Measurements from ENCODE around the gene FOXO6. TPM values are rescaled to one million over a fixed set of nuclear protein-coding genes. Genes with fewer than 3 reads are reported as not detected.

FOXO6 gene
- total RNA-seq, 1 donor from 2014 or later = not detected

- Mint-ChIP-seq H3K27ac (peak overlapping the region; percentile 35), H3K36me3 (ENCODE audit: low read depth) (peaks cover 3% of the 10 kb centered on the region), H3K27me3 (ENCODE audit: insufficient read depth) (peaks cover 12% of the 10 kb centered on the region), H3K9me3 (no peaks in the 10 kb centered on the region), H3K4me1 (ENCODE audit: low read depth) (peaks cover 5% of the 10 kb centered on the region), H3K4me3 (no peak overlapping the region)
- no peak for DNase-seq (ENCODE audit: low spot score)
- intact Hi-C loops (cut with micrococcal nuclease) = no loop called here
These were observed 28.0 kb upstream of the FOXO6 start for GRCh38 chr1:41333146-41333784.

- no peak for DNase-seq (ENCODE audit: low spot score)
- H3K27ac Mint-ChIP-seq = no peak overlapping the region
- peaks cover 2% of the 10 kb centered on the region for H3K4me1 Mint-ChIP-seq (ENCODE audit: low read depth)
- H3K9me3 Mint-ChIP-seq = no peaks in the 10 kb centered on the region
- peaks cover 2% of the 10 kb centered on the region for H3K36me3 Mint-ChIP-seq (ENCODE audit: low read depth)
- H3K4me3 Mint-ChIP-seq = no peak overlapping the region
- H3K27me3 Mint-ChIP-seq (ENCODE audit: insufficient read depth) = peaks cover 24% of the 10 kb centered on the region
- intact Hi-C loops (cut with micrococcal nuclease) = no loop called here
These were observed 22.4 kb upstream of the FOXO6 start for GRCh38 chr1:41338820-41339219.

DNA sequence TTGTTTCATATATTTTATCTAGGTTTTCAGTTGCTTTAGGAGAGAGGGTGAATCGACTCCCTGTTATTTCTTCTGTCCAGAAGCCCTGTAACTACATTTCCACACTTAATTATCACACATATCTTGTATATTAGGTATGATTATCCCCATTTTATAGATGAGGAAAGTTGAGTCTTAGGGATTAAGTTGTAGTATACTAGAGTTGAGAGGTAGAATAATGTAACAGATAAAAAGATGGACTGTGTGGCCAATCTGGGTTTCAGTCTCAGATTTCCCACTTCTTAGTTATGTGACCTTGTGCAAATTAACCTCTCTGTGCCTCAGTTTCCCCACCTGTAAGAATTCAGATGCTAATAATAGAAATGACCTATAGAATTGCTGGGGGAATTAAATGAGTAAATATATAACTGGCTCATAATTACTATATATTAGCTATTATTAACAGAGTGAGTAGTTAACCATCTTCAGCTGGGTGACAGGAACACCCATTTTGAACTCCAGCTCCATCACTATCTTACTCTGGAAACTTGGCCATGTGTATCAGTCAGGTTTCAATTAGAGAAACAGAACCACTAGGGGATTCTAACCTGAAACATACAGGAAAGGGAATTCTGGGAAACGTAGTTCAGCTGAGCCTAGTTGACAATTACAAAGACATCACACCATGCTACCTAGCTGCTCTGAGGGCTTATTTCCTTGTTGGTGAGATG lies 20.4 kb upstream of the FOXO6 start:
- DNase-seq (ENCODE audit: low spot score) = no peak
- Mint-ChIP-seq H3K36me3 (ENCODE audit: low read depth) (peaks cover 2% of the 10 kb centered on the region), H3K4me1 (ENCODE audit: low read depth) (peaks cover 13% of the 10 kb centered on the region), H3K9me3 (no peaks in the 10 kb centered on the region), H3K4me3 (no peak overlapping the region), H3K27ac (no peak overlapping the region), H3K27me3 (ENCODE audit: insufficient read depth) (peaks cover 24% of the 10 kb centered on the region)
- intact Hi-C loops (cut with micrococcal nuclease) = no loop called here

- intact Hi-C loops (cut with micrococcal nuclease) = no loop called here
- Mint-ChIP-seq H3K4me3 (no peak overlapping the region), H3K27ac (no peak overlapping the region), H3K27me3 (ENCODE audit: insufficient read depth) (peaks cover 24% of the 10 kb centered on the region), H3K36me3 (ENCODE audit: low read depth) (peaks cover 2% of the 10 kb centered on the region), H3K4me1 (ENCODE audit: low read depth) (peaks cover 13% of the 10 kb centered on the region), H3K9me3 (no peaks in the 10 kb centered on the region)
- no peak for DNase-seq (ENCODE audit: low spot score)
These were observed 19.9 kb upstream of the FOXO6 start for GRCh38 chr1:41341365-41341683.

DNA sequence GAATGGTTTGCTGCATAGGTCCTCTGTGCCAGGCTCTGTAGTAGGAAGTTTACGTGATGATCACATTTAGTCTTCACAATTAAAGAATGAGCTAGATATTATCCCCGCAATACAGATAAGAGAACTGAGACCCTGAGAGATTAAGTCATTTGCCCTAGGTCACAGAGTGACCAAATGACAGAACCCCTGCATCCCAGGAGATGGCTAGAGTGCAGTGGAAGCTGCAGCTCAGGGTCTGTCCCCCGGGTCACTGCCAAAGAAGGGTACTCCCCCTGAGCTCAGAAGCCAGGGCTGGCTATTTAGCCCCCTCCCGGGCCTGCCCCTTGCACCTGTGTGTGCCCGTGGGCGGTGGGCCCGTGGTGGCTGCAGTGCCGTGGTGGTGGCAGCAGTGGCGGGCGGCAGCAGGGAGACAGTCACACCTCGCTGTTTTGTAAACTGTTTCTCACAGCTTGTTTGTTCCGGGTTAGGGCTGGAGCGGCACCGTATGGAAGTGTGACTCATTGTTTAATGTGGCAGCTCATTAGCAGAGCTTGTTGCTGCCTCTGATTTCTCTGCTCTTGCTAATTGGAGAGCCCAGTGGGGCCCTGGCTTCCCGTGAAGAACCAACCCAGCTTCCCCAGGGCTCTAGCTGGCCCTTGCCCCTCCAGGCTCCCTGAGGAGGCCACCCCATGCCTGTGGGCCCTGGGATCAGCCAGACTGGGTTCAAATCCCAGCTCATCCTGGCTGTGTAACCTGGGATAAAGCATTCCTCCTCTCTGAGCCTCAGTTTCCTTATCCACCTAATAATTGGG lies 19.3 kb upstream of the FOXO6 start:
- DNase-seq (ENCODE audit: low spot score) = no peak
- Mint-ChIP-seq H3K36me3 (ENCODE audit: low read depth) (peaks cover 2% of the 10 kb centered on the region), H3K27me3 (ENCODE audit: insufficient read depth) (peaks cover 23% of the 10 kb centered on the region), H3K27ac (no peak overlapping the region), H3K4me1 (ENCODE audit: low read depth) (peaks cover 13% of the 10 kb centered on the region), H3K4me3 (no peak overlapping the region), H3K9me3 (no peaks in the 10 kb centered on the region)
- intact Hi-C loops (cut with micrococcal nuclease) = no loop called here

DNA sequence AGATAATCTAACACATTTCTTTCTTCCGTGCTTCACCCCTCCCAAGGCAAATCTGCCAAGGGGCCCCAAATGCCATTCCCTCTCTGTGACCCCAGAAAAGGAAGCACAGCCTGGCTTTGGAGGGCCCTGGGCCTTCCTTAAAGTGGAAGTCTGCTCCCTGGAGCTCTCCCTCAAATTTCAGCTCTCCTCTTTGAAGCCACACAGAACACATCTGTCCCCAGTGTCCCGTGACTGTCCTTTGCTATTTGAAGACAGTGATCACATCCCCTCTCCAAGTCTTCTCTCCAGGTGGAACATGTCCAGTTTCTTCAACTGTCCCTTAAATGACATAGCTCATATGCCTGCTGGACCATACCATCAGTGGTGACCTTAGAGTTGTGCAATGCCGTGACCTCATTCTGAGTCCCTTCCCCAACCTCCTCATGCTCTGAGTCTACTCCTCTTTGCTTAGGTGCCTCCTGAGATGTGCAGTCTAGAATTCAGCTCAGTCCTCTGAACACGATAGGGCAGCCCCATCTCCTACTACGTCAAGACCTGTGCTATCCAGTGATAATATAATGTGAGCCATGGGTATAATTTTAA lies 18.4 kb upstream of the FOXO6 start:
- DNase-seq (ENCODE audit: low spot score) = no peak
- Mint-ChIP-seq H3K4me1 (ENCODE audit: low read depth) (peaks cover 13% of the 10 kb centered on the region), H3K9me3 (no peaks in the 10 kb centered on the region), H3K27ac (no peak overlapping the region), H3K27me3 (ENCODE audit: insufficient read depth) (peaks cover 17% of the 10 kb centered on the region), H3K36me3 (ENCODE audit: low read depth) (peaks cover 2% of the 10 kb centered on the region), H3K4me3 (no peak overlapping the region)
- intact Hi-C loops (cut with micrococcal nuclease) = no loop called here

DNA sequence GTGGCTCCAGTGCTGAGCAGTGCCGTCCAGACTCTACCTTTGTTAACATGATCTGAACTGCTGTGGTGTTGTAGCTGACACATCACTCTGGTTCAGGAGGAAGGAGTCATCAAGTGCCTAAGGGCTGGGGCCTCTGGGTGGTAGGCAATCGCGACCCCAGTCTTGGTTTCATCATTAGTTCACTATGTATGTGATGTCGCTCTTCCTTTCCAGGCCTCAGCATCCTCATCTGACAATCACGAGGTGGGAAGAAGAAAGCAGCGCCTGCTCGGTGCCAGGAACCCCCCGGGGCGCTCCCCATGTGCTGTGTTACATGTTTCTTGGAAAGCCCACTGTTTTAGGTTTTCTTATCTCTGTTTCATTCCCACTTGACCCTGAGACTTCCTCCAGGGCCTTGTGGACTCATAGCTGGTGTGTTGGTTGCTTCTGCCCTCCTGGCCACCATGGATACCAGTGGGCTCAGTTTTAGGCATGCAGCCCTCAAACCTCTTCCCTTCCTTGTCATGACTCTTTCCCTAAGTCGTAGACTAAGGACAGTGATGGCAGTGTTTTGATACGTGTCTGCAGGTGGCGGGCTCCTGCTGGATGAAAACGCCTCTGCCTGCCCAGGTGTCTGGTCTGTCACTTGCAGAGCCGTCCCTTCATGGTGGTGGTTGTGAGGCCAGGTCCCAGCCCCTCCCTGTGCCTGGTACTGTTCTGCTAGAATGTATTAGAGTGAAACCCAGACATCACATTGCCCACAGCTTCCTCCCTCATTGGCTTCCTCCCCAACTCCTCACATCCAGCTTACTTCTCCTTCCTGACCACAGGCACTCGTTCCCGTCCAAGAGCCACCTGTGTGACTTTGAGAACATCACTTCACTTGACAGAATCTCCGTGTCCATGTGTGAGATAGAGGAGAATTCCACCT lies 17.2 kb upstream of the FOXO6 start:
- peaks cover 13% of the 10 kb centered on the region for H3K4me1 Mint-ChIP-seq (ENCODE audit: low read depth)
- peaks cover 2% of the 10 kb centered on the region for H3K36me3 Mint-ChIP-seq (ENCODE audit: low read depth)
- H3K9me3 Mint-ChIP-seq = no peaks in the 10 kb centered on the region
- intact Hi-C loops (cut with micrococcal nuclease) = no loop called here
- no peak for DNase-seq (ENCODE audit: low spot score)
- H3K4me3 Mint-ChIP-seq = no peak overlapping the region
- peaks cover 12% of the 10 kb centered on the region for H3K27me3 Mint-ChIP-seq (ENCODE audit: insufficient read depth)
- H3K27ac Mint-ChIP-seq = no peak overlapping the region

DNA sequence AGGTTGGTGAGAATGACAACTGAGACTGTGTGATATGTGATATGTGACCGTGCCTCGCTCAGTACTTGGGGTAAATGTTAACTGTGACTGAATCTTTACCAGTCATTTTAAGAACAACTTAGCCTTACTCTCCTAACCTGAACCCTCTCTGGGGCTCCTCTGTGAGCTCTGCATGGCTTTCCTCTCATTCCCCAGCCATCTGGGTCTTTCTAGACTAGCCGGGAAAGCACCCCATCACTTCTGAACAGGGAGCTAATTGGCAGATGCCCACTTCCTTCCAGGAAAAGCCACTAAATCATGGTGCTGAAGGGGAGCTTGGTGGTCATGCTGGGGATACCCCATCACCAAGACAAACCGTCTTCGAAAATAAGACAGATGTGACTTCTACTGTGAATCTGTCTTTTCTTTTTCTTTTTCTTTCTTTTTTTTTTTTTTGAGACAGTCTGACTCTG lies 16.5 kb upstream of the FOXO6 start:
- Mint-ChIP-seq H3K4me1 (ENCODE audit: low read depth) (peaks cover 13% of the 10 kb centered on the region), H3K4me3 (no peak overlapping the region), H3K27ac (no peak overlapping the region), H3K9me3 (no peaks in the 10 kb centered on the region), H3K36me3 (ENCODE audit: low read depth) (peaks cover 2% of the 10 kb centered on the region), H3K27me3 (ENCODE audit: insufficient read depth) (peaks cover 12% of the 10 kb centered on the region)
- DNase-seq (ENCODE audit: low spot score) = no peak
- intact Hi-C loops (cut with micrococcal nuclease) = no loop called here

- no peak overlapping the region for H3K4me3 Mint-ChIP-seq
- peaks cover 13% of the 10 kb centered on the region for H3K4me1 Mint-ChIP-seq (ENCODE audit: low read depth)
- no peaks in the 10 kb centered on the region for H3K36me3 Mint-ChIP-seq (ENCODE audit: low read depth)
- H3K27me3 Mint-ChIP-seq (ENCODE audit: insufficient read depth) = peaks cover 8% of the 10 kb centered on the region
- H3K9me3 Mint-ChIP-seq = no peaks in the 10 kb centered on the region
- intact Hi-C loops (cut with micrococcal nuclease) = no loop called here
- DNase-seq (ENCODE audit: low spot score) = no peak
- no peak overlapping the region for H3K27ac Mint-ChIP-seq
These were observed 15.7 kb upstream of the FOXO6 start for GRCh38 chr1:41345434-41346075.

DNA sequence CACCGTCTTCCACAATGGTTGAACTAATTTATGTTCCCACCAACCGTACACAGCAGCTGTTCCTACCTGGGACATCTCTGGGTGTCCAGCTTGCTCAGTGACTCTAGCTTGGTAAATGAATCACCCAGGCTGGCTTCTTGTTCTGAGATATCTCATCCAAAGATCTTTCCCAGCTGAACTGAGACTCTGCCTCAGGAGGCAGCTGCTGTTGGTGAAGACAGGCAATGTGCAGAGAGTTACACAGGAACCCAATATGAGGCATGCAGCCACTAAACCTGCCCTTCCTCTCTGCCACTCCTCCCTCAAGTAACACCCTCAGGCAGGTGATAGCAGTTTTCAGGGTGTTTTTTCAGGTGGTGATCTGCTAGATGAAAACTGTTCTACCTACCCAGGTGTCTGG lies 14.0 kb upstream of the FOXO6 start:
- H3K9me3 Mint-ChIP-seq = no peaks in the 10 kb centered on the region
- no peak overlapping the region for H3K27ac Mint-ChIP-seq
- intact Hi-C loops (cut with micrococcal nuclease) = no loop called here
- H3K36me3 Mint-ChIP-seq (ENCODE audit: low read depth) = no peaks in the 10 kb centered on the region
- no peak for DNase-seq (ENCODE audit: low spot score)
- H3K4me1 Mint-ChIP-seq (ENCODE audit: low read depth) = peaks cover 13% of the 10 kb centered on the region
- peaks cover 8% of the 10 kb centered on the region for H3K27me3 Mint-ChIP-seq (ENCODE audit: insufficient read depth)
- H3K4me3 Mint-ChIP-seq = no peak overlapping the region

DNA sequence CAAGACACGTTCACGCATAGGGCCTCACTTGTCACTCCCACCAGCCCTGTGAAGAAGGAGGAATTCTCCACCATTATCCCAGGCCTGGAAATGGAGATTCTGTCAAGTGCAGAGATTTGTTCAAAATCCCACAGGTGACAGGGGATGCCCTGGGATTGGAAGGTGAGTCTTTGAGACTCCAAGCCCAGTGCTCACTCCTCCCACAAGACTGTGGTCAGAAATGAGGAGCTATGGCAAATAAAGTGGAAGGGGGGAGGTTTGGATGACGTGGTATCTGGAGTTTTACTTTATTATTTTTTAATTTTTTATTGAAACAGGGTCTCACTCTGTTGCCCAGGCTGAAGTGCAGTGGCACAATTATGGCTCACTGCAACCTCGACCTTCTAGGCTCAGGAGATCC lies 12.8 kb upstream of the FOXO6 start:
- no peak overlapping the region for H3K27ac Mint-ChIP-seq
- H3K4me1 Mint-ChIP-seq (ENCODE audit: low read depth) = peaks cover 13% of the 10 kb centered on the region
- intact Hi-C loops (cut with micrococcal nuclease) = no loop called here
- H3K9me3 Mint-ChIP-seq = no peaks in the 10 kb centered on the region
- peaks cover 8% of the 10 kb centered on the region for H3K27me3 Mint-ChIP-seq (ENCODE audit: insufficient read depth)
- no peaks in the 10 kb centered on the region for H3K36me3 Mint-ChIP-seq (ENCODE audit: low read depth)
- no peak overlapping the region for H3K4me3 Mint-ChIP-seq
- DNase-seq (ENCODE audit: low spot score) = no peak

All from activated T-helper 1 cell treated with anti-CD3 and anti-CD28 coated beads, Interleukin-12 subunit alpha, Interleukin-12 subunit beta, Interleukin-2, Interleukin-4 antibody, amounts not matched to agents 30 ng/mL and 10 ng/mL and 1 ng/mL, durations not matched to agents 14 hours and 24 hours and 36 hours (primary cell).